Hepatocyte (in vitro differentiated cells): ENCODE results near the gene BPIFB6. TPM values are rescaled to one million over a fixed set of nuclear protein-coding genes. Genes with fewer than 3 reads are reported as not detected.

ENCODE experiments used
- DNase-seq: peaks from one replicate; pipeline ENCODE4 v3.0.0-alpha.2; 2016; ENCODE audit warnings: low spot score
- H2AFZ ChIP-seq: fragments of 200-600 bp; sonication (generic); 2 replicates; pipeline ENCODE4 v1.6.0; 2016; ENCODE audit warnings: antibody characterized with exemption, mild to moderate bottlenecking
- H3K27ac ChIP-seq: fragments of 200-600 bp; sonication (generic); 2 replicates; pipeline ENCODE4 v1.5.1; 2016; ENCODE audit warnings: mild to moderate bottlenecking
- H3K27me3 ChIP-seq: fragments of 200-600 bp; sonication (generic); 2 replicates; pipeline ENCODE4 v1.6.1; 2016
- H3K36me3 ChIP-seq: fragments of 200-600 bp; sonication (generic); replicated peaks from 2 replicates; pipeline ENCODE4 v1.5.1; 2016; ENCODE audit warnings: low read depth; ENCODE audit not compliant: insufficient read depth
- H3K4me1 ChIP-seq: fragments of 200-600 bp; sonication (generic); 2 replicates; pipeline ENCODE4 v1.5.1; 2016; ENCODE audit warnings: mild to moderate bottlenecking, moderate library complexity; ENCODE audit not compliant: insufficient read depth
- H3K4me2 ChIP-seq: fragments of 200-600 bp; sonication (generic); 2 replicates; pipeline ENCODE4 v1.6.0; 2016
- H3K4me3 ChIP-seq: fragments of 200-600 bp; sonication (generic); 2 replicates; pipeline ENCODE4 v1.5.1; 2016; ENCODE audit warnings: mild to moderate bottlenecking
- H3K79me2 ChIP-seq: fragments of 200-600 bp; sonication (generic); 2 replicates; pipeline ENCODE4 v1.6.0; 2017; ENCODE audit warnings: mild to moderate bottlenecking
- H3K9me2 ChIP-seq: fragments of 200-600 bp; sonication (generic); replicated peaks from 2 replicates; pipeline ENCODE4 v1.6.0; 2017; ENCODE audit warnings: mild to moderate bottlenecking; ENCODE audit not compliant: insufficient read depth
- H3K9me3 ChIP-seq: fragments of 200-600 bp; sonication (generic); 2 replicates; pipeline ENCODE4 v1.5.1; 2016; ENCODE audit warnings: low read depth, mild to moderate bottlenecking
- H4K20me1 ChIP-seq: fragments of 200-600 bp; sonication (generic); 2 replicates; pipeline ENCODE4 v1.6.0; 2016; ENCODE audit warnings: mild to moderate bottlenecking; ENCODE audit not compliant: insufficient read depth, poor library complexity, severe bottlenecking
- EZH2 ChIP-seq: fragments of 200-600 bp; sonication (generic); IDR thresholded peaks from 2 replicates; pipeline ENCODE4 v1.6.1; 2016; ENCODE audit warnings: antibody characterized with exemption, mild to moderate bottlenecking, borderline replicate concordance
- EZH2phosphoT487 ChIP-seq: fragments of 200-600 bp; sonication (generic); IDR thresholded peaks from one replicate; pipeline ENCODE4 v1.6.1; 2018; ENCODE audit warnings: antibody characterized with exemption, mild to moderate bottlenecking, low read depth, moderate library complexity; ENCODE audit not compliant: unreplicated experiment, severe bottlenecking
- WGBS: methylation state at CpG from one replicate; pipeline ENCODE4 v1.1.6; 2016; ENCODE audit warnings: low lambda C conversion rate; ENCODE audit errors: missing lambda C conversion rate; 5-methylcytosine and 5-hydroxymethylcytosine counted together
- polyA plus RNA-seq: library from polyadenylated mRNA; unstranded; fragments of >200 nt; fragmentation: Nextera tagmentation; extraction: Ambion mirVana; gene quantifications from 2 replicates; pipeline ENCODE4 v1.2.1, GENCODE V29; 2016
- total RNA-seq: library from RNA; depleted of rRNA; stranded (reverse); fragments of >200 nt; gene quantifications from 2 replicates; pipeline ENCODE4 v1.2.3, GENCODE V29; 2014
- TF ChIP-seq, protein P1 (sequence below): fragments of 200-600 bp; sonication (generic); IDR thresholded peaks from 2 replicates; pipeline ENCODE4 v1.5.1; 2016; ENCODE audit warnings: antibody characterized with exemption, mild to moderate bottlenecking; ENCODE audit not compliant: poor library complexity

Gene BPIFB6
- total and polyA plus RNA-seq, 2 experiments from 2014 or later = not detected

DNA sequence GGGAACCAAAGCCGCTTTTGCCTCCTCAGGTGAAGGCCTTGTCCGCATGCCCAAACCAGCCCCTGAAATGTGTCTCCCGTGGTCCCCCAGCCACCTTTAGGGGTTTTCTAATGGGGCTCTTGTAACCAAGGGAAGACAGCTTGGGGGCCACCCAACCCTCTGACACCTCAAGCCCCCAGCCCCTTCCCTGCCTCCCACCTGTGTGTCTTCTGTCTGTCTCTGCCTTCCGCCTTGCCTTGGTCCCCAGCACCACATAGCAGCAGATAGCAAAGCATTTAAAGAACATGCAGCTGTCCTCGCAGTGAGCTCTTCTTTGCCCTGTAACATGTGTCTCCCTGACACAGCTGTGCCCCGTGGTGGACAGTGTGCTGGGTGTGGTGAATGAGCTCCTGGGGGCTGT lies 31.8 kb downstream of the BPIFB6 start:
- Histone ChIP-seq H2AFZ (no peak overlapping the region), H3K9me3 (no peaks in the 10 kb centered on the region), H3K27me3 (no peaks in the 10 kb centered on the region), H3K4me1 (no peaks in the 10 kb centered on the region), H3K4me2 (no peak overlapping the region), H3K4me3 (no peak overlapping the region), H3K79me2 (no peaks in the 10 kb centered on the region), H3K36me3 (no peaks in the 10 kb centered on the region), H4K20me1 (no peaks in the 10 kb centered on the region), H3K9me2 (no peaks in the 10 kb centered on the region), H3K27ac (no peak overlapping the region)
- no peak for TF ChIP-seq EZH2
- TF ChIP-seq EZH2phosphoT487 = no peak
- TF ChIP-seq, protein P1, sequence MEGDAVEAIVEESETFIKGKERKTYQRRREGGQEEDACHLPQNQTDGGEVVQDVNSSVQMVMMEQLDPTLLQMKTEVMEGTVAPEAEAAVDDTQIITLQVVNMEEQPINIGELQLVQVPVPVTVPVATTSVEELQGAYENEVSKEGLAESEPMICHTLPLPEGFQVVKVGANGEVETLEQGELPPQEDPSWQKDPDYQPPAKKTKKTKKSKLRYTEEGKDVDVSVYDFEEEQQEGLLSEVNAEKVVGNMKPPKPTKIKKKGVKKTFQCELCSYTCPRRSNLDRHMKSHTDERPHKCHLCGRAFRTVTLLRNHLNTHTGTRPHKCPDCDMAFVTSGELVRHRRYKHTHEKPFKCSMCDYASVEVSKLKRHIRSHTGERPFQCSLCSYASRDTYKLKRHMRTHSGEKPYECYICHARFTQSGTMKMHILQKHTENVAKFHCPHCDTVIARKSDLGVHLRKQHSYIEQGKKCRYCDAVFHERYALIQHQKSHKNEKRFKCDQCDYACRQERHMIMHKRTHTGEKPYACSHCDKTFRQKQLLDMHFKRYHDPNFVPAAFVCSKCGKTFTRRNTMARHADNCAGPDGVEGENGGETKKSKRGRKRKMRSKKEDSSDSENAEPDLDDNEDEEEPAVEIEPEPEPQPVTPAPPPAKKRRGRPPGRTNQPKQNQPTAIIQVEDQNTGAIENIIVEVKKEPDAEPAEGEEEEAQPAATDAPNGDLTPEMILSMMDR = no peak
- DNase-seq = no peak
- 93% methylated on average over 6 of the region's 6 CpGs for WGBS

DNA sequence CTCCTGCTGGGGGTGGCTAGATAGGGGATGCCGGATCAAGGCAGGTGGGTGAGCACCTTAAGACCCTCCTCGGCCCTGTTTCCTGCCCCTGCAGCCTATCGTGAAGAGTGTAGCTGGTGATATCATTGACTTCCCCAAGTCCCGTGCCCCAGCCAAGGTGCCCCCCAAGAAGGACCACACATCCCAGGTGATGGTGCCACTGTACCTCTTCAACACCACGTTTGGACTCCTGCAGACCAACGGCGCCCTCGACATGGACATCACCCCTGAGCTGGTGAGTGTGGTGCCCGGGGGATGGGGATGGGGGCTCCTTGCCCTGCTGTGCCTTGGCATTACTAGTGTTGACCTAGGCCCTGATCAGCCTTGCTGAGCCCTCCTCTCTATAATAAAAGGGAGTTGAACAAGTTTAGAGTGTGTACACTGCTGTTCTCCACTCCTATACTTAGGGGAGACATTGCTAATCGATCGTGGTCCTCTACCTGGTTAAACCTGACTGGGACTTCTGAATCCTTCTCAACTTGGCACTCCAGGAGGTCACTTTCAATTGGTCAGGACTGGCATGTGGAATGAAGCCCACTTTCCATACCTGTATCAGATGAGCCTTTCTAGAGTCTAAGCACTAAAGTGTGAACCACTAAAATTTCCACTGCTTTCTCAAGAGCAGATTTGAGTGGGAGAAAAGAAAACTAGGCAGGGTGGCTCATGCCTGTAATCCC lies 33.3 kb downstream of the BPIFB6 start:
- no peak for TF ChIP-seq EZH2
- no peak for TF ChIP-seq EZH2phosphoT487
- TF ChIP-seq, protein P1 = no peak
- WGBS = 97% methylated on average over 11 of the region's 11 CpGs
- Histone ChIP-seq H3K4me3 (no peak overlapping the region), H3K9me2 (no peaks in the 10 kb centered on the region), H3K27ac (no peak overlapping the region), H4K20me1 (no peaks in the 10 kb centered on the region), H2AFZ (no peak overlapping the region), H3K27me3 (peaks cover 7% of the 10 kb centered on the region), H3K9me3 (no peaks in the 10 kb centered on the region), H3K4me1 (no peaks in the 10 kb centered on the region), H3K79me2 (no peaks in the 10 kb centered on the region), H3K36me3 (no peaks in the 10 kb centered on the region), H3K4me2 (no peak overlapping the region)
- no peak for DNase-seq

DNA sequence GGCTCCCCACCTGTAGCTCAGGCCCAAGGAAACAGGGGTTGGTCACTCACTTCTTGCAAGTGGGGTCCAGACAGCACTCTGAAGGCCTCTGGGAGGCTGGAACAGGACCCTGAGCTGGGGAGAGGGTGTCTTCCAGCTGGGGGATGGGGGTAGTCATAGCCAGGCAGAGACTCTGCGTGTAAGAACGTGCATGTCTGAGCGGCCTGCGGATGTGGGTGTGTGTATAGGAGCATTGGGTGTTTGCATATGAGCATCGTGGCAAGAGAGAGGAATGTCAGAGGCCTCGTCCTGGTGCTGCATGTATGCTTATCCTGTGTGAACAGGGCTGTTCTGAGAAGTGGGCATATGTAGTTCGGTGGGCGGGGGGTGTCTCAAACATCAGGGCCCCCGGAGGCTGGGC lies 34.3 kb downstream of the BPIFB6 start:
- no peak overlapping the region for H3K4me2 ChIP-seq
- no peaks in the 10 kb centered on the region for H3K9me3 ChIP-seq
- no peak overlapping the region for H2AFZ ChIP-seq
- no peaks in the 10 kb centered on the region for H3K79me2 ChIP-seq
- H3K9me2 ChIP-seq = no peaks in the 10 kb centered on the region
- 85% methylated on average over 9 of the region's 9 CpGs for WGBS
- H3K36me3 ChIP-seq = no peaks in the 10 kb centered on the region
- H3K4me1 ChIP-seq = no peaks in the 10 kb centered on the region
- peaks cover 12% of the 10 kb centered on the region for H3K27me3 ChIP-seq
- no peak overlapping the region for H3K27ac ChIP-seq
- no peaks in the 10 kb centered on the region for H4K20me1 ChIP-seq
- H3K4me3 ChIP-seq = no peak overlapping the region
- TF ChIP-seq, protein P1 = no peak
- TF ChIP-seq EZH2 (no peak), EZH2phosphoT487 (no peak)
- DNase-seq = no peak
